Measurements from ENCODE around the gene RILPL1. TPM values are rescaled to one million over a fixed set of nuclear protein-coding genes. Genes with fewer than 3 reads are reported as not detected.

Gene RILPL1
- total RNA-seq, 3 donors from 2014 or later, result 2.5 to 17.8 (median 3.0) TPM

GRCh38 chr12:123479442-123480180, 53.9 kb downstream of the RILPL1 start:
- Histone ChIP-seq H3K9me3 (no peaks in the 10 kb centered on the region), H3K36me3 (ENCODE audit: low read depth) (no peaks in the 10 kb centered on the region), H3K4me3 (no peak overlapping the region), H3K4me1 (ENCODE audit: low read depth) (no peaks in the 10 kb centered on the region)
- intact Hi-C loops (cut with DNase I, micrococcal nuclease), result no loop called here
- no peak for ATAC-seq
- DNase-seq, result no peak
- TF ChIP-seq, protein P1, sequence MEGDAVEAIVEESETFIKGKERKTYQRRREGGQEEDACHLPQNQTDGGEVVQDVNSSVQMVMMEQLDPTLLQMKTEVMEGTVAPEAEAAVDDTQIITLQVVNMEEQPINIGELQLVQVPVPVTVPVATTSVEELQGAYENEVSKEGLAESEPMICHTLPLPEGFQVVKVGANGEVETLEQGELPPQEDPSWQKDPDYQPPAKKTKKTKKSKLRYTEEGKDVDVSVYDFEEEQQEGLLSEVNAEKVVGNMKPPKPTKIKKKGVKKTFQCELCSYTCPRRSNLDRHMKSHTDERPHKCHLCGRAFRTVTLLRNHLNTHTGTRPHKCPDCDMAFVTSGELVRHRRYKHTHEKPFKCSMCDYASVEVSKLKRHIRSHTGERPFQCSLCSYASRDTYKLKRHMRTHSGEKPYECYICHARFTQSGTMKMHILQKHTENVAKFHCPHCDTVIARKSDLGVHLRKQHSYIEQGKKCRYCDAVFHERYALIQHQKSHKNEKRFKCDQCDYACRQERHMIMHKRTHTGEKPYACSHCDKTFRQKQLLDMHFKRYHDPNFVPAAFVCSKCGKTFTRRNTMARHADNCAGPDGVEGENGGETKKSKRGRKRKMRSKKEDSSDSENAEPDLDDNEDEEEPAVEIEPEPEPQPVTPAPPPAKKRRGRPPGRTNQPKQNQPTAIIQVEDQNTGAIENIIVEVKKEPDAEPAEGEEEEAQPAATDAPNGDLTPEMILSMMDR (IDR thresholded peaks at IDR 0.05), result no peak

GRCh38 chr12:123478762-123479161, 54.8 kb downstream of the RILPL1 start:
- TF ChIP-seq, protein P1 (IDR thresholded peaks at IDR 0.05), result no peak
- no peak for DNase-seq
- no peak for ATAC-seq
- Histone ChIP-seq H3K4me3 (no peak overlapping the region), H3K9me3 (no peaks in the 10 kb centered on the region), H3K36me3 (ENCODE audit: low read depth) (no peaks in the 10 kb centered on the region), H3K4me1 (ENCODE audit: low read depth) (no peaks in the 10 kb centered on the region)
- intact Hi-C loops (cut with DNase I, micrococcal nuclease), result no loop called here

GRCh38 chr12:123478069-123478468, 55.5 kb downstream of the RILPL1 start:
- no peaks in the 10 kb centered on the region for H3K36me3 ChIP-seq (ENCODE audit: low read depth)
- H3K4me3 ChIP-seq, result no peak overlapping the region
- ATAC-seq (no peak), DNase-seq (no peak)
- intact Hi-C loops (cut with DNase I, micrococcal nuclease), result no loop called here
- no peaks in the 10 kb centered on the region for H3K9me3 ChIP-seq
- no peaks in the 10 kb centered on the region for H3K4me1 ChIP-seq (ENCODE audit: low read depth)
- TF ChIP-seq, protein P1 (IDR thresholded peaks at IDR 0.05), result no peak

DNA sequence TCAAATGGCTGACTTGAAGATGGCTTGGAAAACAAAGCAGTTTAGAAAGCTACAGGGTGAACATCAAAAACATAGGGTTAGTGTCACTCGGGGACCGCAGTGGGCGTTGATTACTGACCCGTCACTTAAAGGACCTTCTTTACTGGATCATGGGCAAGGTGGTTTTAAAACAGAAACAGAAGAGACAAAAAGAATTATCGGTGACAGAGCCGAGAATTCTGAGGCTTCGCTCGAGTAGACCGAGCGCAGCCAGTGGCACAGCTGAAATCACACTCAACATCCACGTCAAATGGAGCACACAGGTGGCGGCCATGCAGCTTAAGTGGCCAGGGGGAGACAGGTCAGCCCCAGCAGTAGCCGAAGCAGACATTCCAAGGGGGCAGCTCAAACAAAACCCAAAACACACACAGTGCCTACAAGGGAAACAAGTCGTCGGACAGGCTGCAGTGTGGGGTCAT, 58.2 kb downstream of the RILPL1 start:
- ATAC-seq, result no peak

DNA sequence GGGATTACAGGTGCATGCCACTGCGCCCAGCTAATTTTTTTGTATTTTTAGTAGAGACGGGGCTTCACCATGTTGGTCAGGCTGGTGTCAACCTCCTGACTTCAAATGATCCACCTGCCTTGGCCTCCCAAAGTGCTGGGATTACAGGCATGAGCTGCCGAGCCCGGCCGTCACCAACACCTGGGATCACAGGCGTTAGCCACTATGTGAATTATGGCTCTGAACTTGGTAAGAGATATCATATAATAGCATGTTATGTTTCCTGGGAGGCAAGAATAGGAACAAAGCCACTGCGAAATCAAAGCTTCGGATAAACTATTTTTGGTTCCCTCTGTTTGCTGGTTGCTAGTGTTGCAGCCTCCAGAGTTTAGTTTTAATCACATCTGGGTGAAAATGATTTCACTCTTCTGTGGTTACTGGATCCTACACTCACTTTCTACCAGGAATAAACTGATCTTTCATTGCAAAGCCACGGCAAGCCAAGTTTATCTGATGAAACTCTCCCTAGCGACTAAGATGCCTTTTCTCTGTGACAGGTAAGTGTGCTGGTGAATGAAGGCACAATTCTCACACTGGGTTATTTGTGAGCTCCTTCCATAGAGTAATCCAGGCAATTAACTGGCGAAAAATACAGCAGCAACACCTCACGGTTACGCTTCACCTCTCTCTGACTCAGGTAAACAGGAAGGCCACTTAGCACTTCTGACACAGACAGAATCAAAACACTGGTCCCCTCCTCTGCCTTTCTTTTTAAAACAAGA, 58.9 kb downstream of the RILPL1 start:
- Histone ChIP-seq H3K4me1 (ENCODE audit: low read depth) (no peaks in the 10 kb centered on the region), H3K4me3 (no peak overlapping the region), H3K9me3 (no peaks in the 10 kb centered on the region), H3K36me3 (ENCODE audit: low read depth) (no peaks in the 10 kb centered on the region)
- intact Hi-C loops (cut with DNase I, micrococcal nuclease), result no loop called here
- ATAC-seq (peak; percentile 35), DNase-seq (no peak)
- TF ChIP-seq, protein P1 (IDR thresholded peaks at IDR 0.05), result no peak

More for the DNA sequence above, 58.2 kb downstream of the RILPL1 start:
- TF ChIP-seq, protein P1 (IDR thresholded peaks at IDR 0.05), result no peak
- Histone ChIP-seq H3K9me3 (no peaks in the 10 kb centered on the region), H3K4me1 (ENCODE audit: low read depth) (no peaks in the 10 kb centered on the region), H3K4me3 (no peak overlapping the region), H3K36me3 (ENCODE audit: low read depth) (no peaks in the 10 kb centered on the region)
- intact Hi-C loops (cut with DNase I, micrococcal nuclease), result no loop called here
- DNase-seq, result no peak

Data from mucosa of descending colon (tissue), 3 donors.